Muscle layer of duodenum (tissue), 2 donors: Measurements from ENCODE around the gene ARHGEF17.

Source experiments
- H3K27ac ChIP-seq: one replicate; pipeline ENCODE4 v1.7.0; 2013; ENCODE audit warnings: mild to moderate bottlenecking, low read length
- H3K27me3 ChIP-seq: one replicate; pipeline ENCODE4 v1.7.0; 2013; ENCODE audit warnings: low read depth, mild to moderate bottlenecking, control low read depth, low read length
- H3K36me3 ChIP-seq, 2 donors: one replicate each; pipeline ENCODE4 v1.7.0; 2013; ENCODE audit warnings: low read length in 2 of 2, control low read depth in 1 of 2, mild to moderate bottlenecking in 1 of 2; ENCODE audit not compliant: insufficient read depth in 2 of 2, control insufficient read depth in 1 of 2
- H3K4me1 ChIP-seq, 2 donors: one replicate each; pipeline ENCODE4 v1.7.0; 2013; ENCODE audit warnings: low read length in 2 of 2, mild to moderate bottlenecking in 2 of 2, control low read depth in 1 of 2, moderate library complexity in 1 of 2; ENCODE audit not compliant: insufficient read depth in 2 of 2, control insufficient read depth in 1 of 2
- H3K4me3 ChIP-seq, 2 donors: one replicate each; pipeline ENCODE4 v1.7.0; 2013; ENCODE audit warnings: low read length in 2 of 2, low read depth in 1 of 2, mild to moderate bottlenecking in 1 of 2
- H3K9me3 ChIP-seq, 2 donors: one replicate each; pipeline ENCODE4 v1.7.0; 2013; ENCODE audit warnings: low read length in 2 of 2, control low read depth in 1 of 2, mild to moderate bottlenecking in 1 of 2; ENCODE audit not compliant: control insufficient read depth in 1 of 2
- donor health status: healthy.

The ARHGEF17 gene

DNA sequence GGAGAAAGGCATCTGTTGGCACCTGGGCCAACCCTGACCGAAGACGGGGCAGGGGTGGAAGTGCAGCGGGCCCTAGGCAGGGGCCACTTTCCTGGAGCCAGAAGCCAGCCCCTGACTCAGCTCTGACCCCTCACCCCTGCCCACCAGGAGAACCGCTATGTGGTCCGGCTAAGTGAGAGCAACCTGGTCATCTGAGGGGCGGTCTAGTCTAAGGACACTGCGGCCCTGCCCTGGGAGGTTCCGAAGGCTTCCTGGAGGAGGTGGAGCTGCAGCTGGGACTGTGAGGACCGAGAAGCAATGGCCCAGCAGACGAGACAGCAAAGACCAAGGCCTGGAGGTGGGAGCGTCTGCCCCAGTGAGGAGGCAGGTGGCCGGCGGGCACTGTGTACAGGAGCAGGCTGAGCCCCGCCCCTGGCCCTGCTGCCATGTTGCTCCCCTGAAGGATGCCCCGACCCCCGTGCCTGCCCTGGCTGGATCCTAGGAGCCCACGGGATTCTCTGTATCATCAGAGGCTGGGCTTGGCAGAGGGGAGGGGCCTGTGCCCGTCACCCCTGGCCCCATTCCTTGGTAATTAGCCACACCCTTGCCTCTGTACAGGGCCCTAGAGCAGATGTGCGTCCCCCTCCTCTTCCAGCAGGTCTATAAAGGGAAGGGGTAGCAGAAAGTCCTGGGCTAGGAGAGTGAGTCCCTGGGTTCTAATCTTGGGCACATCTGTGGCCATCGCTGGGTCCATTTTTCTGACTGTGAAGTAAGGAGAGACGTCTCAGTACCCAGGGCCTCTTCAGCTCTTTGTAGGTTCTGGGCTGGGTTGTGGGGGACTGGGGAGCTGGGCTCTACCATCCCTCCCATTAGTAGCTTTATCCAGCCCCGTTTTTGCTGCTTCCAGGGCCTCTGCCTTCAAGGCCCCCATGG is 87.5 kb downstream of the ARHGEF17 start:
- H3K9me3 ChIP-seq, result no peaks in the 10 kb centered on the region
- H3K36me3 ChIP-seq, result no peaks in the 10 kb centered on the region
- no peaks in the 10 kb centered on the region for H3K27me3 ChIP-seq
- no peaks in the 10 kb centered on the region for H3K4me1 ChIP-seq
- no peak overlapping the region for H3K27ac ChIP-seq
- H3K4me3 ChIP-seq, result no peak overlapping the region

DNA sequence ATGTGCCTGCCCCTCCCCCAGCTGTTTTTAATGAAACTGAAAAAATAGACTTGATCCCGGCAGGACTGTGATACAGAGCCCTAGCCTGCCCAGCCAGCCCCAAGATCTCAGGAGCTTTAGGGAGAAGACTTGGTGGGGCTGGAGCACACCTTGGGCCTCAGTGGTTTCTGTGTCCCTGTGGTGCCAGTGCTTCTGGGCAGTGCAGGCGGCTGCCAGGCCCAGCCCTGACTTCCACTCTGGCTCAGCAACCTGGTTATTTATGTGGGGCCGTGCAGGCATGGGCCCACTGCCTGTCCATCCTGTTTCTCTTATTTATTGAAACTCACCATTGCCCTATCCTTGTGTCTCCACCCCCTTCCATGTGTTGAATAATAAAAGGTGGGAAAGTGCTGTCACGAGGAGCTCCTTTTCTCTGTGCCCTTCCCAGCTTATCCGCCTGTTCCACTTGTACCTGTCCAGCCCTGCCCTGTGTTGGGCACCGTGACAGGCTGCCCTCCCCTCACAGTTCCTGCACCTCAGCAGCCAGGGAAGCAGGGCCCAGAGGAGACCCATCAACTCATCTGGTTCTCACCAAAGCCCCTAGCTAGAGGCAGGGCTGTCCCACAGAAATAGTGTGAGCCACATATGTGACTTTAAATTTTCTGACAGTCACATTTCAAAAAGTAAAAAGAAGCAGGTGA is 88.3 kb downstream of the ARHGEF17 start:
- Histone ChIP-seq H3K9me3 (no peaks in the 10 kb centered on the region), H3K4me3 (no peak overlapping the region), H3K27ac (no peak overlapping the region), H3K36me3 (no peaks in the 10 kb centered on the region), H3K27me3 (no peaks in the 10 kb centered on the region), H3K4me1 (no peaks in the 10 kb centered on the region)

- no peaks in the 10 kb centered on the region for H3K27me3 ChIP-seq
- no peaks in the 10 kb centered on the region for H3K4me1 ChIP-seq
- no peak overlapping the region for H3K27ac ChIP-seq
- H3K4me3 ChIP-seq, result no peak overlapping the region
- H3K36me3 ChIP-seq, result no peaks in the 10 kb centered on the region
- no peaks in the 10 kb centered on the region for H3K9me3 ChIP-seq
Measured at GRCh38 chr11:73396985-73397384, 88.9 kb downstream of the ARHGEF17 start.

- H3K4me1 ChIP-seq, result no peaks in the 10 kb centered on the region
- no peak overlapping the region for H3K4me3 ChIP-seq
- no peaks in the 10 kb centered on the region for H3K9me3 ChIP-seq
- H3K27ac ChIP-seq, result no peak overlapping the region
- no peaks in the 10 kb centered on the region for H3K36me3 ChIP-seq
- no peaks in the 10 kb centered on the region for H3K27me3 ChIP-seq
Measured at GRCh38 chr11:73397468-73398131, 89.5 kb downstream of the ARHGEF17 start.

- no peak overlapping the region for H3K4me3 ChIP-seq
- H3K36me3 ChIP-seq, result no peaks in the 10 kb centered on the region
- H3K9me3 ChIP-seq, result no peaks in the 10 kb centered on the region
- no peaks in the 10 kb centered on the region for H3K4me1 ChIP-seq
- H3K27me3 ChIP-seq, result no peaks in the 10 kb centered on the region
- H3K27ac ChIP-seq, result no peak overlapping the region
Measured at GRCh38 chr11:73398132-73398526, 90.1 kb downstream of the ARHGEF17 start.

GRCh38 chr11:73398721-73399120 is 90.6 kb downstream of the ARHGEF17 start:
- Histone ChIP-seq H3K4me1 (no peaks in the 10 kb centered on the region), H3K9me3 (no peaks in the 10 kb centered on the region), H3K27me3 (no peaks in the 10 kb centered on the region), H3K27ac (no peak overlapping the region), H3K4me3 (no peak overlapping the region), H3K36me3 (no peaks in the 10 kb centered on the region)

- H3K4me1 ChIP-seq, result no peaks in the 10 kb centered on the region
Measured at GRCh38 chr11:73399159-73399590, 91.1 kb downstream of the ARHGEF17 start.

GRCh38 chr11:73399636-73400035 is 91.6 kb downstream of the ARHGEF17 start:
- Histone ChIP-seq H3K27ac (no peak overlapping the region), H3K9me3 (no peaks in the 10 kb centered on the region), H3K4me1 (no peaks in the 10 kb centered on the region), H3K36me3 (no peaks in the 10 kb centered on the region), H3K4me3 (no peak overlapping the region), H3K27me3 (no peaks in the 10 kb centered on the region)

More at GRCh38 chr11:73399159-73399590, 91.1 kb downstream of the ARHGEF17 start:
- Histone ChIP-seq H3K27me3 (no peaks in the 10 kb centered on the region), H3K9me3 (no peaks in the 10 kb centered on the region), H3K36me3 (no peaks in the 10 kb centered on the region), H3K4me3 (no peak overlapping the region), H3K27ac (no peak overlapping the region)

DNA sequence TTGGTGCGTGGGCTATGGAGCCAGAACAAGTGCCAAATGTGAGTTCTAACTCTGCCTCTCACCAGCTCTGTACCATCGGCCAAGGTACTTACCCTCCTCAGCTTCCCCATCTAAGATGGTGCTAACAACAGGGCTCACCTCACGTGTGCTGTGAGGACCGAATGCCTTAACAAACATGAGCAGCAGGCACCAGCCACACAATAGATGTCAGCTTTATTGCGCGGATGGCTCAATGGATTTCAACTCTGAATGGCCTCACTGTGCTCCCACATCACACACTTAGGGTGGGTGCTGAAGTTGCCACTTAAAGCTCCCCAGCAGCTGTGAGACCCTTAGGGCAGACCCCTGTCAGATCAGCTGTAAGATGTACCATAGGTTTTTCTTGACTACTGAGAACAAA is 92.2 kb downstream of the ARHGEF17 start:
- H3K27me3 ChIP-seq, result no peaks in the 10 kb centered on the region
- no peak overlapping the region for H3K4me3 ChIP-seq
- H3K36me3 ChIP-seq, result peaks cover 0 to 6% of the 10 kb centered on the region in 2 donors
- H3K27ac ChIP-seq, result no peak overlapping the region
- no peaks in the 10 kb centered on the region for H3K9me3 ChIP-seq
- H3K4me1 ChIP-seq, result no peaks in the 10 kb centered on the region

GRCh38 chr11:73401217-73401923 is 93.3 kb downstream of the ARHGEF17 start:
- Histone ChIP-seq H3K36me3 (peaks cover 3 to 15% of the 10 kb centered on the region in 2 donors), H3K27ac (no peak overlapping the region), H3K27me3 (no peaks in the 10 kb centered on the region), H3K9me3 (no peaks in the 10 kb centered on the region), H3K4me1 (no peaks in the 10 kb centered on the region), H3K4me3 (no peak overlapping the region)
